22Rv1 (cell line): ENCODE results near the gene C1QA.

Experiments
- CTCF ChIP-seq: fragments of 450-650 bp; IDR thresholded peaks from 2 replicates; pipeline ENCODE4 v1.5.1; 2017; ENCODE audit warnings: mild to moderate bottlenecking
- ZFX ChIP-seq: fragments of 450-650 bp; IDR thresholded peaks from 2 replicates; pipeline ENCODE4 v1.6.1; 2017; ENCODE audit warnings: antibody characterized with exemption, borderline replicate concordance

DNA sequence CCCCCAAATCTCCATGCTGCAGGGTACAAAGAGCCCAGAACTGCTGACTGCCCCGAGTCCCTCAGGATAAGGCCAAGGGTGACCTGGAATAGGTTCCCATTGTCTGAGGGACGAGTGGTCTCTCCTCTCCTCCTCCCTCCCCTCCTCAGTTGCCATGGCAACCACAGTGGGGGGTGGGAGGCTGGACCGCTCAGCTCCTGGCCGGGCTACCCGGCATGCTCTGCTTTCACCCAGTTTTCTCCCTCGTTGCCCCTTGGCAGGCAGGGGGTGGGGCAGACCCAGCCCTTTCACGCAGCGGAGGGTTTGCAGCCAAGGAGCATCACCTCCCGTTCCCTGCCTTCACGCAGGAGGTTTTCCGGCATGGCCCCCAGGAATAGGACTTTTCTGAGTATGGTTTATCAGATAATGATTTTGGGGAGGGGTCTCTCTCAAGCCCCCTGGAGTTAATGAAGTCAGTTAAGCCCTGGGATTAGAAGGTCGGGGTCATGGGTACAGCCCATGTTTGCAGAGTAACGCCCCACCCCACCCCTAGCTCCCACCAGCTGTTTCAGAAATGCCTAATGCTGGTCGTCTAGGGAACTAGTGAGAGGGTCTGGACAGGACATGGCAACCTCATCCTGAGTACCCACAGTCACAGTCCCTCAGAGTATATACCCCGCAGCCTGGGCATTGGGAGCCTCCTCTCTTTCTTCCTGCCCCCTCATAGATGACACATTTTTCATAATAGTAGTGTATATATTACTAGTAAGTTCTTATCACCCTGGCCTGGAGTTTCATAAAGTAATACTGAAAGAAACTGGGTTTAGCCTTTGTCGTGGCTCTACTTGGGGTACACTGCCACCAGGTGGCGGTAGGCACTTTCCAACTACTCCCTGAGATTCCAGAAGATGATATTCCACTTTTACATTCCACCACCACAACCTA lies 37.3 kb downstream of the C1QA start:
- peak; percentile 76 for TF ChIP-seq CTCF
- TF ChIP-seq ZFX = no peak
